GM12875 (cell line): ENCODE measurements around the gene MAPKAP1.

ENCODE experiments used
- H3K4me3 ChIP-seq: one replicate; pipeline ENCODE4 v1.5.1; 2011; ENCODE audit warnings: low read depth, low read length, control low read depth
- TF ChIP-seq, protein P1 (sequence below): IDR thresholded peaks from 2 replicates; pipeline ENCODE4 v1.5.1; 2011; ENCODE audit warnings: low read depth, mild to moderate bottlenecking, control low read depth, inconsistent platforms, low read length, moderate library complexity, borderline replicate concordance; ENCODE audit not compliant: insufficient read depth

The MAPKAP1 gene

DNA sequence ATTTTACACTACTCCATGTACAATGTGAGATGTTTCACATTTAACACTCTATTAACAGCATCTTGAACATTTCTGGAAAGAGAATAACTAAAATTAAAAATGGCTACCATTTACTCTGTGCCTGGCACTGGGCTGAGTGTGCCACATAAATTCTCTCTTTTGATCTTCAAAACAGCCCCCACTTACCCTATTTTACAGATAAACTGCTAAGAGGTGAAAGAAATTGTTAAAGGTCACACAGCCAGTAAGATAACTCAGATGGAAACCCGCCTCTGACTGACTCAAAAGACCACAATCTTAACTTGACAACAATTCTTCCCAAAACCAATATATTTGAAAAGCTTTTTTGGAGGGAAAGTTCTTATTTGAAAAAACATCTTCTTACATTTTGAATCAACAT is 97.3 kb downstream of the MAPKAP1 start:
- no peak overlapping the region for H3K4me3 ChIP-seq
- TF ChIP-seq, protein P1, sequence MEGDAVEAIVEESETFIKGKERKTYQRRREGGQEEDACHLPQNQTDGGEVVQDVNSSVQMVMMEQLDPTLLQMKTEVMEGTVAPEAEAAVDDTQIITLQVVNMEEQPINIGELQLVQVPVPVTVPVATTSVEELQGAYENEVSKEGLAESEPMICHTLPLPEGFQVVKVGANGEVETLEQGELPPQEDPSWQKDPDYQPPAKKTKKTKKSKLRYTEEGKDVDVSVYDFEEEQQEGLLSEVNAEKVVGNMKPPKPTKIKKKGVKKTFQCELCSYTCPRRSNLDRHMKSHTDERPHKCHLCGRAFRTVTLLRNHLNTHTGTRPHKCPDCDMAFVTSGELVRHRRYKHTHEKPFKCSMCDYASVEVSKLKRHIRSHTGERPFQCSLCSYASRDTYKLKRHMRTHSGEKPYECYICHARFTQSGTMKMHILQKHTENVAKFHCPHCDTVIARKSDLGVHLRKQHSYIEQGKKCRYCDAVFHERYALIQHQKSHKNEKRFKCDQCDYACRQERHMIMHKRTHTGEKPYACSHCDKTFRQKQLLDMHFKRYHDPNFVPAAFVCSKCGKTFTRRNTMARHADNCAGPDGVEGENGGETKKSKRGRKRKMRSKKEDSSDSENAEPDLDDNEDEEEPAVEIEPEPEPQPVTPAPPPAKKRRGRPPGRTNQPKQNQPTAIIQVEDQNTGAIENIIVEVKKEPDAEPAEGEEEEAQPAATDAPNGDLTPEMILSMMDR = no peak

GRCh38 chr9:125608489-125609224 is 98.4 kb downstream of the MAPKAP1 start:
- no peak overlapping the region for H3K4me3 ChIP-seq
- TF ChIP-seq, protein P1 = no peak

GRCh38 chr9:125604196-125604595 is 102.8 kb downstream of the MAPKAP1 start:
- H3K4me3 ChIP-seq = no peak overlapping the region
- TF ChIP-seq, protein P1 = no peak

DNA sequence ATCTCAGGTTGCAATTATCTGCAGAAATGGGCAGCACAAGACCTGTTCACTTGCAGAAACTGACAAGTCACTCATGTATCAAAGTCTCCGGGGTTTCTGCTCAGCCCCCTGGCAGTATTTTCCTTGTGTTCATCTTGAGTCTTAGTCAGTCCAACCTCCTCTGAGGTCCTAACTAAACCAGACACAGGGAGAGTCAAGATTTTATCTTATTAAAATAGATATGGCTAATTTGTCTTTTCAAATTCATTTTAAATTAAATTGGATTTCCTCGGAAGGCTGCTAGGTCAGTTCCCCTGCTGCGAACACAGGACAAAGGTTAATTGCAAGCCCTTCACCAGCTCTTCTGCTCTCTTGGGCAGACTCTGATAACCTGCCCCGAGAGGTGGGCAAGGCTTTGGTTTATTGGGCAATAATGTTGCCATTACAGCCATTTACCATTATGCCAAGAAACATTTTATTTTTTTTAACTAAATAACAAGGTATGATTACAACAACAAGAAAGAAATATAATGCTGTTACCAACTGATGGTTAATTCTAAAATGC is 103.5 kb downstream of the MAPKAP1 start:
- no peak overlapping the region for H3K4me3 ChIP-seq
- TF ChIP-seq, protein P1 = no peak

DNA sequence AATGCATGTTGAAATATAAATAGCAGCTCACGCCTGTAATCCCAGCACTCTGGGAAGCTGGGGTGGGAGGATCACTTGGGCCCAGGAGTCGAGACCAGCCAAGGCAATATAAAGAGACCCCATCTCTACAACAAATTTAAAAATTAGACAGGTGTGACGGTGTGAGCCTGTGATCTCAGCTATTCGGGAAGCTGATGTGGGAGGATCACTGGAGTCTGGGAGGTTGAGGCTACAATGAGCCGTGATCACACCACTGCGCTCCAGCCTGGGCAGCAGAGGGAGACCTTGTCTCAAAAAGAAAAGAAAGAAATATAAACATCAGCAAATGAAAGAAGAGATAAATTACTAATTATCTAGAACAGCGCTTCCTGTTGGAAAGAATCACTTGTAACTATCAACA is 105.0 kb downstream of the MAPKAP1 start:
- TF ChIP-seq, protein P1 = no peak
- H3K4me3 ChIP-seq = no peak overlapping the region

DNA sequence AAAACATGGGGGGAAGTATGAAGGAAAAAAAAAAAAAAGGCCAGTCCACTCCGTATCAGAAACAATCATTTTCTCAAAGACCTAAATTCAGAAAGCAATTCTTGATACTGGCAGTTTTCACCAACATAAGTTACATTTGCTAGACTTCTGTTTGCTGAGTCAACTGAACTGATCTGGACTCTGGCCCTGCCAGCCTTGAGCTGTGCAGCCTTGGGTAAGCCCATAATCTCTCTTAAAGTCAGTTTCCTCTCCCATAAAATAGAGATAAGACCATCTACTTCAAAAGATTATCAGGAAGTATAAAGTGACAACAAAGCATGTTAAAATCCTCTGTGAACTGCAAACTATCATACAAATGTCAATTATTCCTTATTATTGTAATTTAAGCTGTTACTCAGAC is 106.8 kb downstream of the MAPKAP1 start:
- TF ChIP-seq, protein P1 = no peak
- no peak overlapping the region for H3K4me3 ChIP-seq

DNA sequence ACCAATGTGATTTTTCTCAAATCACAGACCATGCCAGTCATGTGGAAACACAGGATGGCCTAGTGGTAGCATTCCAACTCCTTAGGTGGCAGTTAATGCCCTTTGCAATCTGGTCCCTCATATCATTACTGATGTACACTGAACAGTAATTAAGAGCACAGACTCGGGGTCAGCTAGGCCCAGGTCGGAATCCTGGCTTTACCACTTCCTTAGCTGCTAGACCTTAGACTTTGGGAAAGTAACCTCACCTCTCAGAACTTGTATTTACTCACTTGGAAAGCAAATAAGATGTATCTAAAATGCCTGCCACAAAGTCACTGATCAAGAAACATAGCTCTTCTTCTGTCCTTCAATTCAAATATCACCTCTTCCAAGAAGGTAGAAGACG is 112.8 kb downstream of the MAPKAP1 start:
- TF ChIP-seq, protein P1 = no peak
- H3K4me3 ChIP-seq = no peak overlapping the region
